Dedifferentiated amniotic fluid mesenchymal stem cell (primary cell): ENCODE data around the gene DPY19L1.
"Not testable (repeated sequence)": the region's sequence is repeated elsewhere in the genome, so short reads cannot be mapped to it uniquely, and the experiment has no call there.

Experiments used
- DNase-seq: peaks from one replicate; pipeline ENCODE4 v3.0.0-alpha.2; 2016; ENCODE audit errors: extremely low spot score

DPY19L1 gene

GRCh38 chr7:34988442-34989125 lies 48.7 kb downstream of the DPY19L1 start:
- not testable (repeated sequence) for DNase-seq

GRCh38 chr7:34985155-34985554 lies 52.1 kb downstream of the DPY19L1 start:
- not testable (repeated sequence) for DNase-seq

GRCh38 chr7:34984140-34984539 lies 53.1 kb downstream of the DPY19L1 start:
- DNase-seq = not testable (repeated sequence)

DNA sequence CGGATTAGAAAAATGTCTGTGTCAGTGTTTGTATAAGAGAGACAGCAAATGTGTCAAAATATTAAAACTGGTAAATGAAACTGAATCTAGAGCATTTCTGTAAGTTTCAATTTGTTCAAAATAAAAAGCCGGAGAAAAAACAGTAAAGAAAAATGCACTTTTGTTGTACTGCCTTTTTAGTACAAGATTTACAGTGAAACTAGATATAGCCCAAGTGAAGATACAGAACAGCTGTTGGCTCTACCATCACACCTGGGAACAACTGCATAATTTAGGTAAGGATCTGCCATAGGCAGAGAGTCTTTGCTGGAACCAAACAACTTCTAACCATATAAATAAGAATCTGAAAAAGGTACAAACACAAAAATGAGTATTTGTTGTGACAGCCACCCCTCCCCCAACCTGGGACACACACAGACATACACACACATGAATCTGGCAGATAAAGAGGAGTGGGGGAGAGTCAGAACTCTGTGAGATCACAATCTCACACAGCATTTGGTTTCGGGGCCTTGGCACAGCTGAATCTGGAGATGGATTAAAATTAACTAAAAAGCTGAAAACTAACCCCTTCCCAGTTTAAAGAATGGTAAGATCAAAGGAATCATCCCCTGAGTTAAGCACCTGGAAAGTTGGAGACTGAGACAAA lies 54.8 kb downstream of the DPY19L1 start:
- DNase-seq = no peak

DNA sequence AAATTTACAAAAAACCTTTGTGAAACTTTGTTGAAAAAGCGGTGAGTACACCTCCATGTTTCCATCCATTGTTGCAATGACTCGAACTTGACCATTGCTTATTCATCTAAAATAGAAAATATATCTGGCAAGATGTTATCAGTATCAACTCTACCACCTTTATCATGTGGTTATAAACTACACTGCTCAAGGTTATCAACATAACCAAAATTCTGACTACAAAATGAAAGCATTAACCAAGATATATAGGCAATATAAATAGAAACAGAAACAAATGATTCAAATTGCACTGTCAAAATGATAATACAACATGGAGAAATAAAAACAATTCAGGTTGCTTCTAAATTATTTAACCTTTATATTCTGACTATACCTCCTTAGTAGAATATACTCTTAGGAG lies 58.2 kb downstream of the DPY19L1 start:
- not testable (repeated sequence) for DNase-seq

GRCh38 chr7:34973400-34973760 lies 63.9 kb downstream of the DPY19L1 start:
- DNase-seq = no peak

DNA sequence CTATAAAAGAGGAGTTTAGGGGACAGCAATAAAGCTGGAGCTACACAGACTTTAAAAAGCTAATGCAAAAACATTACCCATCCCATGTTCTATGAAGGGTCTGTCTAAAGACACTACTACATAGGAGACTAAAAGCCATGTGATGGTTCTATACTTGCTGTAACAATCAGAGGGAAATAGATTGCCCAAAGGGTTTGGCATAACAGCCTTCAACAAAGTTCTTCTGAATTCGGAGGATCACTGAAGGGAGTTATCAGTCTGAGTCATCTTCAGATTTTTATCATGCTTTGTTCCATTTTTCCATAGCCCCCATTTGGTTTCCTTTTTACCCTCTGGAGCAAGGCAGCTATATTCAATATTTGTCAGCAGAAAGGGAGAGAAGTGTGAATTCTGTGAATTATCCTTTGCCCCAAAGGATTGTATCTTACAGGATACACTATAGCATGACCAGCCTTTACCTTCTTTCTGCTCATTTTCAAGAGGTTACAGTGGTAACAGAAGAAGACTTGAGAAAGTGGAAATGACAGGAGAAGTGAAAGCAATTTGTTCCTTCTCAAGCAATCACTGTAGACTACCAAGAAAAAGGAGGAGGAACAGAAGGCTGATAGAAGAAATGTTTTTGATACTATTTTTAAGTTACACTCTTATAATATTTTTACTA lies 64.4 kb downstream of the DPY19L1 start:
- DNase-seq = not testable (repeated sequence)

GRCh38 chr7:34967818-34968217 lies 69.5 kb downstream of the DPY19L1 start:
- DNase-seq = not testable (repeated sequence)

GRCh38 chr7:34966504-34966903 lies 70.8 kb downstream of the DPY19L1 start:
- not testable (repeated sequence) for DNase-seq

DNA sequence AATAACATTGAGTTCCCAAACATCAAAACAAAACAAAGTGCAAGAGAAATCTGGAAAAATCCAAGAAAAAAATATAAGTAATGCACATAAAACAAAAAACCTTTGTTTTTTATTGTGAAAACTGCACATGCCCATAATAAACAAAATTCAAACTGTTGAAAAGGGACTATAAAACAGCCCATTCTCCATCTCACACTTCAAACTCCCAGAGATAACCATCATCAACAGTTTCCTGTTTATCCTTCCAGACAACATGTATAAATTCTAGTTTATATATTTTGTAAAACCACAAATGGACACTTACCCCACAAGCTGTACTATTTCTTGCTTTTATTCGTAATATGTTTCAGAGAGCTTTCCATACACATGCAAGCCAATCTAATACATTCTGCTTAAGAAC lies 79.3 kb downstream of the DPY19L1 start:
- no peak for DNase-seq

DNA sequence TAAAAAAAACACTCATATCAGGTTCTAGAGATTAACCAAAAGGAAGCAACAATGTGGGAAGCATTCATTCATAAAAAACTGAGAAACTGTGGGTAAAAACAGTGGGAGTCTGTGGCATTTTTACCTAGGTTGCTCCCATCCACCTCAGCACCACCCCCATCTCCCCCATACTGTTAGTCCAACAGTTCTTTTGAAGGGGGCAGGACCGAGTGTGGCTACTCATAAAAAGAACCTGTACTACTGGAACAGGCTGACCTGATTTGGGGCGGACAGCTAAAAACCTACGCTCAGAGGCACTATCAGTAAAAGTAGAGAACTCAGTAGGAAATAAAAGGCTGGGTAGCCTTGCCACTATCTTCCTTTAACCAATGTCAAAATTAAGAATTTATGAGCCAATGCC lies 84.5 kb downstream of the DPY19L1 start:
- no peak for DNase-seq

DNA sequence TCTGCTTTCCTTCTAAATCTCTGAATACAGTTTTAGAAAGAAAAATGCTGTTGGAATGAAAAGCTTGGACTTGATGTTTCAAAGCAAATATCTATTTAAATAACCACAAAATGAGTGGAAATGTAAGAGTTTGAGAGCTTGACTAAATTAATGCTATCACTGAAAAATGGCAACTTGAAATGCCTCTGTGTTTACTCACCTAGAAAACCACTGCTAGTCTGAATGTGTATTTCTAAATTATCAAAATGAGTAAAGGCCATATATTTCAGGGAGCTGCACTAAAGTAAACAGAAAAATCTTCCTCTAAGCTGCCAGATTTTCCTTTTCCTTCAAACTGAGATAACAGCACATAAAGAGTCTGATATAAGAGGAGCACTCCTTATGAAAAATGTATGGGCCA lies 87.9 kb downstream of the DPY19L1 start:
- no peak for DNase-seq

DNA sequence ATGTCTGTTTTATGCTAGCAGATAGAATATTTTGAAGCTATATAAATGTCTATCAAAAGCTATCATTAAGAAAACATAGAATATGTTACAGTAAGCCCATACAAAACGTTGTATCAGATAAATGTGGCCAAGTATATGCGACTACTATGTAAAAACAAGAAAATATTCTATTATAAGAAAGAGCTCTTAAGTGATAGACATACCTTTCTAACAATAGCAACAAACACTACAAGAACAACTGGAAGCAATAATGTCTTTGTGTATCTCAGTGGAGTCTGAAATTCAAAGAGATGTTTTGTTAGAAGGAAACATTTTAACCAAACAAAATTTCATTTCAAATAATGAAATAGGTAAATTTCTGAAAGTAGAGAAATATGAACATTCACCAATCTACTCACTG lies 89.9 kb downstream of the DPY19L1 start:
- DNase-seq = not testable (repeated sequence)

GRCh38 chr7:34946486-34946885 lies 90.8 kb downstream of the DPY19L1 start:
- DNase-seq = no peak

GRCh38 chr7:34945894-34946477 lies 91.3 kb downstream of the DPY19L1 start:
- not testable (repeated sequence) for DNase-seq

DNA sequence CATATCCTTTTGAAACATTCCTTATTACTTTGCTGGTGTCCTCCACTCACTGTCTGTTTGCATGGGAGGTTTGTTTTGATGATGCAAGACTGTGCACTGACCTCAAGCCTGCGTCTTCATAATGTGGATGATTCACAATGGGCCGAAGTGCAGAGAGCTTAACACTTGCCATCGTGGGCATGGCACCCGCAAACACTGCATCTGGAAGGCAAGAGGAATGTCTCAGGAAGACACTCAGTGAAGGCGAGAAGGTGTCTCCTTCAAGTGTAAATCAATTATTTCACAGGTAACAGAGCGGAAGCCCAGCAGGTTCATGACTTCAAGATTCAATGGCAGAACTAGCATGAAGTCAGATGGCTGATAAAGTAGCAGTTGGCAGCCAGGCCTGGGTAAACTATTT lies 98.1 kb downstream of the DPY19L1 start:
- no peak for DNase-seq

GRCh38 chr7:34935735-34936165 lies 101.5 kb downstream of the DPY19L1 start:
- not testable (repeated sequence) for DNase-seq

GRCh38 chr7:34931739-34932138 lies 105.5 kb downstream of the DPY19L1 start:
- no peak for DNase-seq

DNA sequence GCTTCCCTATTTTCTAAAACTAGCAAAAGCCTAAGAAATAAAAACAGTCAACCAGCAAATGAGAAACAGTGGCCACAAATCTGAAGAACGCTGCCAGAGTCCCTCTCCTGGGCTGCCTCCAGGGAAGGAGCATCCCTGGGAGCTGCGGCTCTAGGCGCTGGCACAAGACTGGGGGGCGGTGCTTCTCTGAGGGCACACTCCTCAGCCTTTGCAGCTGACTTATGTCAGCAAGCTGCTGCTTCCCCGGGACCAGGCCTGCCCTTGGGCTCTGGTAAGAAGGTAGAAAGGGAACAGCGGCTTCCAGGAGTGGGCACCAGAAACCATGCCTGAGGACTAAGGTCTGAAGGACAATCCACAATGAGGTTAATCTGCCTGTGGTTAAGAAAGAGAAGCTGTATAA lies 107.5 kb downstream of the DPY19L1 start:
- not testable (repeated sequence) for DNase-seq

DNA sequence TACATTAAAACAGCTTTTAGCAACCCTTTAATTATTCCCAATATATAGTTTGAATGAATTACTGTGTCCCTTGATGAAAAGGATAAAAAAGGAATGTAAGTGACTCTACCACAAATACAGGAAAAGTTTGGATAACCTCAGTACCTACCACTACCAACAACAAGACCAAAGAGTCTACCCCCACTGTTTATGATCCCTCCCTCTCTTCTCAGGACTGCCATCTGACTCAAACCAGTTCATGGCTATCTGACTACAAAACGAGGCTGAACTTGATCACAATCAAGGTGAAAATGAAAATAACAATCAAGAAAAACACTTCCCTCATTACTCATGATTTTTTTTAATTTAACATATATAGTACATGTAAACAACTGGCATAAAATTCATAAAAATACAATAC lies 108.7 kb downstream of the DPY19L1 start:
- DNase-seq = no peak

DNA sequence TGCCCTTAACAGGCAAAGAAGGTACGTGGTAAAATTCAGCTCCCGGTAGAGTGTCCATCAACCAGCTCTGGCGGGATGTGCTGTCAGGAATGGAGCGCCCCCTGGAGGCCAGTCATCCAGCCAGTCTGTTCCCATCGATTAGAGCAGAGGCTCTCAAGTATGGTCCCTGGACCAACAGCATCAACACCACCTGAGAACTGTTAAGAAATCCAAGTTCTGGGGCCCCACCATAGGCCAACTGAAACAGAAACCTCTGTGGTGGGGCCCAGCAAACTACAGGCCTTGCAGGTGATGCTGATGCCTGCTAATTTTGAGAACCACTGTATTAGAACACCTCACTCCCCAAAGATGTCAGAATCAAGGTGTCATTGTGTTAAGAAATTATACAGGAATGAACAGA lies 109.2 kb downstream of the DPY19L1 start:
- DNase-seq = no peak

GRCh38 chr7:34920470-34920869 lies 116.8 kb downstream of the DPY19L1 start:
- not testable (repeated sequence) for DNase-seq

GRCh38 chr7:34919038-34919437 lies 118.2 kb downstream of the DPY19L1 start:
- not testable (repeated sequence) for DNase-seq
